Cardiac muscle cell (in vitro differentiated cells and primary cell): ENCODE data around the gene GIT2. TPM values are rescaled to one million over a fixed set of nuclear protein-coding genes. Genes with fewer than 3 reads are reported as not detected.

ENCODE experiments used
- DNase-seq, 2 donors: peaks; one replicate each; pipeline versions ENCODE4 v3.0.0 to v3.0.0-alpha.2; 2010 to 2017; ENCODE audit warnings: low read depth in 1 of 2, low spot score in 1 of 2
- H3K27ac ChIP-seq: fragments of 200-600 bp; sonication (generic); 2 replicates; pipeline ENCODE4 v1.5.1; 2016
- H3K27me3 ChIP-seq: fragments of 200-600 bp; sonication (generic); 2 replicates; pipeline ENCODE4 v1.6.0; 2016; ENCODE audit warnings: control low read depth
- H3K36me3 ChIP-seq: fragments of 200-600 bp; sonication (generic); 2 replicates; pipeline ENCODE4 v1.5.1; 2016; ENCODE audit warnings: control low read depth
- H3K4me1 ChIP-seq: fragments of 200-600 bp; sonication (generic); 2 replicates; pipeline ENCODE4 v1.8.1; 2017; ENCODE audit warnings: low read depth, mild to moderate bottlenecking, mixed run types
- H3K4me3 ChIP-seq: fragments of 200-600 bp; sonication (generic); 2 replicates; pipeline ENCODE4 v1.5.1; 2016; ENCODE audit warnings: mild to moderate bottlenecking
- H3K9me3 ChIP-seq: fragments of 200-600 bp; sonication (generic); 2 replicates; pipeline ENCODE4 v1.5.1; 2017; ENCODE audit warnings: low read depth, mild to moderate bottlenecking, control low read depth
- polyA plus RNA-seq: library from polyadenylated mRNA; unstranded; fragments of >200 nt; fragmentation: Nextera tagmentation; extraction: Ambion mirVana; gene quantifications from 2 replicates; pipeline ENCODE4 v1.2.1, GENCODE V29; 2016
- total RNA-seq: library from RNA; depleted of rRNA; stranded (reverse); fragments of >200 nt; gene quantifications from 2 replicates; pipeline ENCODE4 v1.2.3, GENCODE V29; 2016
- TF ChIP-seq, protein P1 (sequence below): IDR thresholded peaks from 2 replicates; pipeline ENCODE4 v1.5.1; 2012; ENCODE audit warnings: low read depth, mild to moderate bottlenecking, low read length

The GIT2 gene
- total and polyA plus RNA-seq, 2 experiments from 2014 or later = 23.3 to 25.7 TPM

DNA sequence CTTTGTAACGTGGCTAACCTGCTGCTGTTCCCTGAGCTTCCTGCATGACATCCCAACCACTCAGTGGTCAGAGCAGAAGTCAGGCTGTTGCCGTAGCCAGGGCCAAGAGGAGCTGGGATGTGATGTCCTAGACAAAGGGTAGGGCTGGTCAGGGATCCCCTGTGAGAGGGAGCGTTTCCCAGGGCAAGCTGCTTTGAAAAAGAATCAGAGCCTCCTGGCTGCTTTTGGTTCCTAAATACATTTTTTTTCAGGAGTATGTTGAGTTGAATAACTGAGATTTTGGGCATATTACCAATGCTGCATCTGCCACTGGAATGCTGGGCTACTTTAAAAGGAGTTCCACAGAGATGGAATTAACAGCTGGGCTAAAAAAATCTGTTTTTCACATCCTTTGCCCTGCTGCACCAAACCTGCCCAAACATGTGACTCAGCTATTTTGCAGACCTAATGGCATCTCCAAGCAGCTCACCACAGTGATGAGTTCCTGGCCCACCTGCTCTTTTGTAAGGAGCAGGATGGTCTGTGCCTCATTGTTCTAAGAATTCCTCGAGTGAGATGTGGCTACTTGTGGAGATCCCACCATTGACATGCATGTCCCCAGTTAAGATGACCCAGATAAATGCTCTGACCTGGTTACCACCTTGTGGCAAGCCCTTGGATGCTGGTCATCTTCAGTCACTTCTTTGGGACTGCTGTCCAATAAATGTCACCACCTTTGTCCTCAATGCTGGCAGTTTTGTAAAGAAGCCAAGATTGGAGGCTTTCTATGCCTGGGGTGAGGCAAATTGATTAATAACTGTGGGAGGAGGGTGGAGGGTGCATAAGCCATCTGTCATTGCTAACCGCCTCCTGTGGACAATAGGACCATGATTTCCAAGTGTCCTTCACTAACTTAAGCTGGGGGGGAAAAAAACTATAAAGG is 27.2 kb upstream of the GIT2 start:
- Histone ChIP-seq H3K4me3 (no peak overlapping the region), H3K27ac (no peak overlapping the region), H3K4me1 (no peaks in the 10 kb centered on the region), H3K27me3 (no peaks in the 10 kb centered on the region), H3K36me3 (peaks cover 34% of the 10 kb centered on the region), H3K9me3 (no peaks in the 10 kb centered on the region)
- TF ChIP-seq, protein P1, sequence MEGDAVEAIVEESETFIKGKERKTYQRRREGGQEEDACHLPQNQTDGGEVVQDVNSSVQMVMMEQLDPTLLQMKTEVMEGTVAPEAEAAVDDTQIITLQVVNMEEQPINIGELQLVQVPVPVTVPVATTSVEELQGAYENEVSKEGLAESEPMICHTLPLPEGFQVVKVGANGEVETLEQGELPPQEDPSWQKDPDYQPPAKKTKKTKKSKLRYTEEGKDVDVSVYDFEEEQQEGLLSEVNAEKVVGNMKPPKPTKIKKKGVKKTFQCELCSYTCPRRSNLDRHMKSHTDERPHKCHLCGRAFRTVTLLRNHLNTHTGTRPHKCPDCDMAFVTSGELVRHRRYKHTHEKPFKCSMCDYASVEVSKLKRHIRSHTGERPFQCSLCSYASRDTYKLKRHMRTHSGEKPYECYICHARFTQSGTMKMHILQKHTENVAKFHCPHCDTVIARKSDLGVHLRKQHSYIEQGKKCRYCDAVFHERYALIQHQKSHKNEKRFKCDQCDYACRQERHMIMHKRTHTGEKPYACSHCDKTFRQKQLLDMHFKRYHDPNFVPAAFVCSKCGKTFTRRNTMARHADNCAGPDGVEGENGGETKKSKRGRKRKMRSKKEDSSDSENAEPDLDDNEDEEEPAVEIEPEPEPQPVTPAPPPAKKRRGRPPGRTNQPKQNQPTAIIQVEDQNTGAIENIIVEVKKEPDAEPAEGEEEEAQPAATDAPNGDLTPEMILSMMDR = no peak
- peak in 1 of 2 donors; percentile 56 for DNase-seq

DNA sequence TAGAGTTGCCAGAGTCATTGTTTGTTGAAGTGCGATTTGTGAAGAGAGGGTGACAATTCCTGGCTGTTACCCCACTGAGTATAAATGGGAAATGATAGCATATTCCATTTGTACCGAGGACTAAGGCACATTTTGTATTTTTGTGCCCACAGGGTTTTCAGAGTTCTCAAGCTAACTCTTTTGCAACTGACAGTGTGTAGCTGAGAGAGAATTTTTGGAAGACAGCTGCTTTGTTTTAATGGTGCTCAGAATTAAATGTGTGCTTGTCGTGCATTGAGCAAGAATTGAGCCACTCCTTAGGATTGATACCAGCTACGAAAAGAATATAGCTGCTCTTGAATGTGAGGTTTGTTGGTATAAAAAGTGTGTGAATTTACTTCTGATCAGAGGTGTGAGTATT is 24.8 kb upstream of the GIT2 start:
- Histone ChIP-seq H3K27me3 (no peaks in the 10 kb centered on the region), H3K36me3 (peaks cover 38% of the 10 kb centered on the region), H3K4me1 (no peaks in the 10 kb centered on the region), H3K9me3 (no peaks in the 10 kb centered on the region), H3K27ac (no peak overlapping the region), H3K4me3 (no peak overlapping the region)
- no peak for DNase-seq
- TF ChIP-seq, protein P1 = no peak

DNA sequence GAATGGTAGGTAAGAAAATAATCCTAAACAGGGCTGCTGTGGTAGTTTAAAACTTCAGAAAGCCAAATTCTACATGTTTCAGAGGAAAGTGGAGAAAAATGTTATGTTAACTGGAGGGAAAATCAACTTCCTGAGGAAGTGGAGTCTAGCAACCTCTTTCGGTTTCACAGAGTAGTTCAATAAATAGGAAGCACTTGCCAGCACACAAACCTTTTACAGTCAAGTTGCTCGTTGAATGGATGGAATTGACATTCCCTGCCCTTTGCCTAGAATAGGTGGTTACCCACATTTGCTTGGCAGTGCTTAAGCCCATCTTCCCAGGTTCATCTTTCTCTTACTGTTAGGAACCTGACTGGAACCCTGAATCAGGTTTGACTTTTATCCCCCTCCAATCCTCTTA is 19.0 kb upstream of the GIT2 start:
- Histone ChIP-seq H3K36me3 (peaks cover 39% of the 10 kb centered on the region), H3K9me3 (no peaks in the 10 kb centered on the region), H3K4me1 (no peaks in the 10 kb centered on the region), H3K4me3 (no peak overlapping the region), H3K27ac (no peak overlapping the region), H3K27me3 (no peaks in the 10 kb centered on the region)
- DNase-seq = no peak
- TF ChIP-seq, protein P1 = no peak

DNA sequence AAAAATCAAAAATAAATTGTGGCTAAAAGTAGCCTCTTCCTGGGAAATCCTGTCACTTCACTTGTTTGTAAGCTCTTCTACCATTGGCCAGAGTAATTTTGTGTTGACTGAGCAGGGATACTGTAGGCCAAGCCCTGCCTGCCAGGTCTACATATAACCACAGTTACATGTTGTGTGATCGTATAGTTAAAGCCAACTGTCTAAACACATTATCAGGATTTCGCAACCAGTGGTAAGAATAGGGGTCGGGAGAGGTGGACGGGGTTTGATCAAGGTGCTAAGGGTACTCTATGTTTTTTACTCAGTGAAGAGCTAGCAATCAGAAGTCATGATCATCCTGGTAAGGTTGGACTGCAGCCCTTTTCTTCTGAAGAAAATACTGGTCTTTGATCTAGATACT is 16.5 kb upstream of the GIT2 start:
- DNase-seq = no peak
- H3K27ac ChIP-seq = no peak overlapping the region
- peaks cover 16% of the 10 kb centered on the region for H3K36me3 ChIP-seq
- TF ChIP-seq, protein P1 = no peak
- H3K4me1 ChIP-seq = no peaks in the 10 kb centered on the region
- no peak overlapping the region for H3K4me3 ChIP-seq
- H3K9me3 ChIP-seq = no peaks in the 10 kb centered on the region
- no peaks in the 10 kb centered on the region for H3K27me3 ChIP-seq

DNA sequence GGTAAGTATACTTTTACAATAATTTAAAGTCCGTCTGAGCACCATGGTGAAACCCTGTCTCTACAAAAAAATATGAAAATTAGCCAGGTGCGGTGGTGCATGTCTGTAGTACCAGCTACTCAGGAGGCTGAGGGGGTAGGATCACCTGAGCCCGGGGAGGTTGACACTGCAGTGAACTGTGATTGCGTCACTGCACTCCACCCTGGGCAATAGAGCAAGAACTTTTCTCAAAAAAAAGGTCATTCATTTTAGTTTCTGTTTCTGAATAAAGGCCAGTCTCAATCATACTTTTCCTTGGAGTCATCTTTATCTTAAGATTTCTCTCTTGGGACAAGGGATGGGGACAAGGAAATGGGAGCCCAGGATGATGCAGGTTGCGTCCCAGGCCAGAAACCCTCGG is 16.0 kb upstream of the GIT2 start:
- no peaks in the 10 kb centered on the region for H3K9me3 ChIP-seq
- no peak overlapping the region for H3K27ac ChIP-seq
- peak in 1 of 2 donors; percentile 26 for DNase-seq
- no peaks in the 10 kb centered on the region for H3K4me1 ChIP-seq
- H3K4me3 ChIP-seq = no peak overlapping the region
- H3K36me3 ChIP-seq = peaks cover 12% of the 10 kb centered on the region
- TF ChIP-seq, protein P1 = no peak
- no peaks in the 10 kb centered on the region for H3K27me3 ChIP-seq
